H9 (cell line): Measurements from ENCODE around the gene TSPO. TPM values are rescaled to one million over a fixed set of nuclear protein-coding genes. Genes with fewer than 3 reads are reported as not detected.

Experiments used
- DNase-seq: peaks from one replicate; pipeline ENCODE4 v3.0.0-alpha.2; 2017
- H2AFZ ChIP-seq: one replicate; pipeline ENCODE4 v1.6.1; 2013; ENCODE audit warnings: mild to moderate bottlenecking, low read length, control low read depth, moderate library complexity
- H2AK5ac ChIP-seq: 2 replicates; pipeline ENCODE4 v1.6.1; 2013; ENCODE audit warnings: low read length, control low read depth, mixed read lengths; ENCODE audit not compliant: insufficient read length
- H2BK120ac ChIP-seq: one replicate; pipeline ENCODE4 v1.6.1; 2013; ENCODE audit warnings: low read depth, mild to moderate bottlenecking, low read length, control low read depth, inconsistent platforms; ENCODE audit not compliant: poor library complexity, severe bottlenecking
- H2BK12ac ChIP-seq: 2 replicates; pipeline ENCODE4 v1.6.1; 2013; ENCODE audit warnings: low read length, control low read depth, mixed read lengths, low read depth; ENCODE audit not compliant: insufficient read length
- H2BK15ac ChIP-seq: 2 replicates; pipeline ENCODE4 v1.6.1; 2013; ENCODE audit warnings: low read depth, low read length, control low read depth
- H2BK20ac ChIP-seq: one replicate; pipeline ENCODE4 v1.6.1; 2013; ENCODE audit warnings: low read depth, mild to moderate bottlenecking, low read length, control low read depth, inconsistent platforms; ENCODE audit not compliant: poor library complexity, severe bottlenecking
- H2BK5ac ChIP-seq: 2 replicates; pipeline ENCODE4 v1.6.1; 2013; ENCODE audit warnings: low read length, control low read depth, mixed read lengths; ENCODE audit not compliant: insufficient read length
- H3K14ac ChIP-seq: 2 replicates; pipeline ENCODE4 v1.6.1; 2013; ENCODE audit warnings: low read length, control low read depth; ENCODE audit not compliant: insufficient read depth
- H3K18ac ChIP-seq: 2 replicates; pipeline ENCODE4 v1.6.1; 2013; ENCODE audit warnings: low read depth, mild to moderate bottlenecking, mixed read lengths, low read length, control low read depth; ENCODE audit not compliant: insufficient read length
- H3K23ac ChIP-seq: 2 replicates; pipeline ENCODE4 v1.6.1; 2013; ENCODE audit warnings: low read length, control low read depth, mixed read lengths, low read depth; ENCODE audit not compliant: insufficient read length
- H3K23me2 ChIP-seq: 2 replicates; pipeline ENCODE4 v1.6.1; 2013; ENCODE audit warnings: low read depth, mild to moderate bottlenecking, mixed read lengths, low read length, control low read depth; ENCODE audit not compliant: insufficient read length, poor library complexity, severe bottlenecking
- H3K27ac ChIP-seq: 2 replicates; pipeline ENCODE4 v1.5.1; 2013; ENCODE audit warnings: low read length, control low read depth, mixed read lengths, low read depth; ENCODE audit not compliant: insufficient read length
- H3K27me3 ChIP-seq: 2 replicates; pipeline ENCODE4 v1.6.1; 2013; ENCODE audit warnings: low read length, control low read depth, inconsistent platforms; ENCODE audit not compliant: insufficient read depth
- H3K4ac ChIP-seq: 2 replicates; pipeline ENCODE4 v1.6.1; 2013; ENCODE audit warnings: low read depth, mild to moderate bottlenecking, control low read depth, inconsistent platforms, low read length, moderate library complexity
- H3K4me1 ChIP-seq: 2 replicates; pipeline ENCODE4 v1.6.1; 2013; ENCODE audit warnings: low read length, control low read depth, inconsistent platforms; ENCODE audit not compliant: insufficient read depth
- H3K4me2 ChIP-seq: 2 replicates; pipeline ENCODE4 v1.6.1; 2013; ENCODE audit warnings: low read length, control low read depth, mixed read lengths; ENCODE audit not compliant: insufficient read length, insufficient read depth
- H3K56ac ChIP-seq: 2 replicates; pipeline ENCODE4 v1.6.1; 2013; ENCODE audit warnings: low read depth, mild to moderate bottlenecking, mixed read lengths, low read length, control low read depth; ENCODE audit not compliant: insufficient read length
- H3K79me1 ChIP-seq: 2 replicates; pipeline ENCODE4 v1.6.1; 2013; ENCODE audit warnings: low read depth, mild to moderate bottlenecking, moderate library complexity, low read length, control low read depth, inconsistent platforms; ENCODE audit not compliant: insufficient read depth, poor library complexity, severe bottlenecking
- H3K79me2 ChIP-seq: 2 replicates; pipeline ENCODE4 v1.6.1; 2013; ENCODE audit warnings: low read length, control low read depth, inconsistent platforms; ENCODE audit not compliant: insufficient read depth
- H3K9ac ChIP-seq: 2 replicates; pipeline ENCODE4 v1.6.1; 2013; ENCODE audit warnings: low read length, control low read depth, mixed read lengths; ENCODE audit not compliant: insufficient read length; ENCODE audit errors: extremely low read depth
- H3K9me3 ChIP-seq: one replicate; pipeline ENCODE4 v1.6.1; 2013; ENCODE audit warnings: low read depth, low read length, inconsistent platforms; ENCODE audit not compliant: control insufficient read depth
- H3T11ph ChIP-seq: one replicate; pipeline ENCODE4 v1.6.1; 2013; ENCODE audit warnings: mild to moderate bottlenecking, low read length, control low read depth, inconsistent platforms
- H4K20me1 ChIP-seq: one replicate; pipeline ENCODE4 v1.6.1; 2013; ENCODE audit not compliant: control insufficient read depth, insufficient read length, insufficient read depth
- H4K5ac ChIP-seq: 2 replicates; pipeline ENCODE4 v1.6.1; 2013; ENCODE audit warnings: low read depth, mild to moderate bottlenecking, mixed read lengths, low read length, control low read depth; ENCODE audit not compliant: insufficient read length
- H4K8ac ChIP-seq: replicated peaks from 2 replicates; pipeline ENCODE4 v1.6.1; 2013; ENCODE audit warnings: low read length, control low read depth, mixed read lengths, low read depth; ENCODE audit not compliant: insufficient read length
- H4K91ac ChIP-seq: 2 replicates; pipeline ENCODE4 v1.6.1; 2013; ENCODE audit warnings: low read depth, mild to moderate bottlenecking, moderate library complexity, mixed read lengths, low read length, control low read depth; ENCODE audit not compliant: insufficient read length
- H3K27ac Mint-ChIP-seq, 3 experiments: 2 replicates in 2 of 3; 3 replicates in 1 of 3; pipeline ENCODE4 v1.8.0; 2020 to 2021; ENCODE audit warnings: mixed read lengths in 3 of 3, mild to moderate bottlenecking in 1 of 3, moderate library complexity in 1 of 3
- H3K27me3 Mint-ChIP-seq: 2 replicates; pipeline ENCODE4 v1.8.0; 2021; ENCODE audit warnings: low read depth, mild to moderate bottlenecking, moderate library complexity, mixed read lengths
- H3K36me3 Mint-ChIP-seq, 3 experiments: 2 replicates in 2 of 3; 3 replicates in 1 of 3; pipeline ENCODE4 v1.8.0; 2020 to 2021; ENCODE audit warnings: low read depth in 3 of 3, mixed read lengths in 3 of 3; ENCODE audit not compliant: insufficient read depth in 1 of 3
- H3K4me1 Mint-ChIP-seq, 2 experiments: 2 replicates each; pipeline ENCODE4 v1.8.0; 2020; ENCODE audit warnings: mixed read lengths in 2 of 2
- H3K4me3 Mint-ChIP-seq, 2 experiments: 2 replicates in 1 of 2; 3 replicates in 1 of 2; pipeline ENCODE4 v1.8.0; 2020 to 2021; ENCODE audit warnings: mild to moderate bottlenecking in 2 of 2, mixed read lengths in 2 of 2, moderate library complexity in 1 of 2
- H3K9me3 Mint-ChIP-seq, 2 experiments: 2 replicates in 1 of 2; 3 replicates in 1 of 2; pipeline ENCODE4 v1.8.0; 2020; ENCODE audit warnings: mild to moderate bottlenecking in 2 of 2, mixed read lengths in 2 of 2, moderate library complexity in 1 of 2
- WGBS: extraction: QIAGEN DNeasy Blood & Tissue Kit; methylation state at CpG from one replicate; pipeline ENCODE4 v1.1.7; 2013; ENCODE audit warnings: missing lambda C conversion rate, low lambda C conversion rate, mixed read lengths; ENCODE audit not compliant: insufficient read length; ENCODE audit errors: extremely low coverage; 5-methylcytosine and 5-hydroxymethylcytosine counted together
- total RNA-seq: library from RNA; stranded (reverse); gene quantifications from 2 replicates; pipeline ENCODE4 v1.2.1, GENCODE V29; 2021
- TF ChIP-seq, protein P1 (sequence below): fragments of 200-600 bp; sonication (generic); conservative IDR thresholded peaks from 3 replicates; pipeline ENCODE4 v1.8.0; 2021; ENCODE audit warnings: antibody characterized with exemption, mild to moderate bottlenecking

Gene TSPO
- total RNA-seq, 1 experiment from 2014 or later: 14.8 TPM

DNA sequence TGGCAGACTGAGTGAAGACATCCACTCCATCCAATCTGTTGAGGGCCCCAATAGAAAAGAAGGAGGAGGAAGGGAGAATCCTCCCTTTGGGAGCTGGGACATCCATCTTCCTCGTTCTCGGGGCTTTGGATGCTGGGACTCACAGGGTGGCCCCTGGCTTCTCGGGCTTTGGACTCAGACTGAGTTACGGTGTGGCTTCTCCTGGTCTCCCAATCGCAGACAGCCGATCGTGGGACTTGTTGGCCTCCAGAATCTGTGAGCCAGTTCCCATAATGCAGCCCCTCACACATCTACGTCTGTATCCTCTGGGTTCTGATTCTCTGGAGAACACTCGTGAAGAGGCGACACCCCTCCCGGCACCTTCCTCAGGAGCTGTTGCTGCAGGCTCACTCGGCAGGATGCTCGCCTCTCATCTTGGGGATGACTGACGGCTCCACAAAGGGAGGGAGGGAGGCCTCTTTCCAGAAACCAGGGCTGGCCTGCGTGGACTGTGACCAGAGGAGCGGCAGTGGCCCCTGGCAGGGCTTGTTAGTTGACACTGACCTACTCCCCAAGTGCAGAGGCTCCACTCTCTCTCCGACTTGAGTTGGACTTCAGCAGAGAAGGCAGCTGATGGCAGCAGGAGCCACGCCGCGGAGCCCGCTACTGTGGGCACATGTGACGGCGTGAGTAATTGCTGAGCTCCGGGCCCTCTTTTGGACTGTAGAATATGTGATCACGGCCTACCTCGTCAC, 50.3 kb downstream of the TSPO start:
- Histone ChIP-seq H3K9me3 (no peaks in the 10 kb centered on the region), H3K56ac (no peak overlapping the region), H3K4me1 (no peaks in the 10 kb centered on the region), H2BK120ac (no peak overlapping the region), H4K20me1 (no peaks in the 10 kb centered on the region), H2BK12ac (no peak overlapping the region), H3K79me2 (no peaks in the 10 kb centered on the region), H3K9ac (no peak overlapping the region), H3K4me2 (no peak overlapping the region), H2BK15ac (no peak overlapping the region), H3K4ac (no peak overlapping the region), H3K23ac (no peak overlapping the region), H2AFZ (no peak overlapping the region), H4K91ac (no peak overlapping the region), H3K79me1 (no peaks in the 10 kb centered on the region), H3K14ac (no peak overlapping the region), H2BK5ac (no peak overlapping the region), H3K27ac (no peak overlapping the region), H4K5ac (no peak overlapping the region), H3K23me2 (no peaks in the 10 kb centered on the region), H3T11ph (no peak overlapping the region), H4K8ac (no peak overlapping the region), H2AK5ac (no peak overlapping the region), H2BK20ac (no peak overlapping the region), H3K27me3 (no peaks in the 10 kb centered on the region), H3K18ac (no peak overlapping the region)
- no peak overlapping the region for H3K4me3 Mint-ChIP-seq
- no peak overlapping the region; a peak in 1 of 7 replicates for H3K27ac Mint-ChIP-seq
- H3K4me1 Mint-ChIP-seq: peaks cover 15 to 27% of the 10 kb centered on the region in 2 experiments
- no CpG with 5 or more reads among the region's 26 CpGs for WGBS
- no peaks in the 10 kb centered on the region for H3K36me3 Mint-ChIP-seq
- DNase-seq: no peak
- no peaks in the 10 kb centered on the region for H3K9me3 Mint-ChIP-seq
- TF ChIP-seq, protein P1, sequence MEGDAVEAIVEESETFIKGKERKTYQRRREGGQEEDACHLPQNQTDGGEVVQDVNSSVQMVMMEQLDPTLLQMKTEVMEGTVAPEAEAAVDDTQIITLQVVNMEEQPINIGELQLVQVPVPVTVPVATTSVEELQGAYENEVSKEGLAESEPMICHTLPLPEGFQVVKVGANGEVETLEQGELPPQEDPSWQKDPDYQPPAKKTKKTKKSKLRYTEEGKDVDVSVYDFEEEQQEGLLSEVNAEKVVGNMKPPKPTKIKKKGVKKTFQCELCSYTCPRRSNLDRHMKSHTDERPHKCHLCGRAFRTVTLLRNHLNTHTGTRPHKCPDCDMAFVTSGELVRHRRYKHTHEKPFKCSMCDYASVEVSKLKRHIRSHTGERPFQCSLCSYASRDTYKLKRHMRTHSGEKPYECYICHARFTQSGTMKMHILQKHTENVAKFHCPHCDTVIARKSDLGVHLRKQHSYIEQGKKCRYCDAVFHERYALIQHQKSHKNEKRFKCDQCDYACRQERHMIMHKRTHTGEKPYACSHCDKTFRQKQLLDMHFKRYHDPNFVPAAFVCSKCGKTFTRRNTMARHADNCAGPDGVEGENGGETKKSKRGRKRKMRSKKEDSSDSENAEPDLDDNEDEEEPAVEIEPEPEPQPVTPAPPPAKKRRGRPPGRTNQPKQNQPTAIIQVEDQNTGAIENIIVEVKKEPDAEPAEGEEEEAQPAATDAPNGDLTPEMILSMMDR: no peak
- H3K27me3 Mint-ChIP-seq: peaks cover 6% of the 10 kb centered on the region
